Measurements from ENCODE around the gene HES6.

- TF ChIP-seq CTCF (IDR thresholded peaks at IDR 0.05) (no peak), POLR2A (IDR thresholded peaks at IDR 0.05) (no peak), POLR2AphosphoS5 (IDR thresholded peaks at IDR 0.05) (no peak), EP300 (IDR thresholded peaks at IDR 0.05) (no peak)
Measured at GRCh38 chr2:238252766-238253630, 13.2 kb upstream of the HES6 start.

Data from gastroesophageal sphincter (tissue), 3 donors.